ENCODE data around the gene SPEM2.

Gene SPEM2

DNA sequence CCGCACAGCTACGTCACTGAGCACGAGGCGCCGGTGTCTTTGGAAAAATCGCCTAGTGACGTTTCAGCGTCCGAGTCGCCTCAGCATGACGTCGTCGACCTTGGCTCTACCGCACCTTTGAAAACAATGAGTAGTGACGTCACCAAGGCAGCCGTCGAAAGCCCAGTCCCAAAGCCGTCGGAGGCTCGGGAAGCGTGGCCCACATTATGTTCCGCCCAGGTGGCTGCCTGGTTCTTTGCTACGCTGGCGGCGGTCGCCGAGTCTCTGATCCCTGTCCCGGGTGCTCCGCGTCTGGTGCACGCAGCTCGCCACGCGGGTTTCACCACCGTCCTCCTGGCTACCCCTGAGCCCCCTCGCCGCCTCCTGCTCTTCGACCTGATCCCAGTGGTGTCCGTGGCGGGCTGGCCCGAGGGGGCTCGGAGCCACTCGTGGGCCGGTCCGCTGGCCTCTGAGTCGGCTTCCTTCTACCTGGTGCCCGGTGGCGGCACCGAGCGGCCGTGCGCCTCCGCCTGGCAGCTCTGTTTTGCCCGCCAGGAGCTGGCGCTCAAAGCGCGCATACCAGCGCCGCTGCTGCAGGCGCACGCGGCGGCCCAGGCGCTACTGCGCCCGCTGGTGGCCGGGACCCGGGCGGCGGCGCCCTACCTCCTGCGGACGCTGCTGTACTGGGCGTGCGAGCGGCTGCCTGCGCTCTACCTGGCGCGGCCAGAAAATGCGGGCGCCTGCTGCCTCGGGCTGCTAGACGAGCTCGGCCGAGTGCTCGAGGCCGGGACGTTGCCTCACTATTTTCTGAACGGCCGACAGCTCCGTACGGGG lies 11.3 kb downstream of the SPEM2 start:
- Histone ChIP-seq H3K36me3 (no peaks in the 10 kb centered on the region), H3K9me3 (replicated peaks in 1 of 11) (no peaks in the 10 kb centered on the region), H3K27ac (peak overlapping the region in 9 of 11 experiments; percentile 66 to 84 (median 74); a peak in 14 of 22 replicates), H3K4me1 (peaks cover 46 to 62% (median 57%) of the 10 kb centered on the region in 10 experiments), H3K27me3 (peaks cover 45 to 51% (median 48%) of the 10 kb centered on the region in 11 experiments), H3K9ac (peak overlapping the region; percentile 70 to 84 (median 81); a peak in 21 of 22 replicates), H4K20me1 (peaks cover 18 to 54% (median 42%) of the 10 kb centered on the region in 11 experiments; a peak in 21 of 22 replicates), H3K4me3 (peak overlapping the region; percentile 63 to 80 (median 74)), H3K4me2 (peak overlapping the region; percentile 92 to 99 (median 95))
- no peak for TF ChIP-seq Cebpa-rat (IDR thresholded peaks at IDR 0.05)

GRCh38 chr17:7437369-7437863 lies 12.0 kb downstream of the SPEM2 start:
- H3K9me3 ChIP-seq (replicated peaks in 1 of 11) = no peaks in the 10 kb centered on the region
- H3K9ac ChIP-seq = peak overlapping the region in 10 of 11 experiments; percentile 40 to 84 (median 74); a peak in 8 of 22 replicates
- peaks cover 51 to 58% (median 55%) of the 10 kb centered on the region in 11 experiments for H3K27me3 ChIP-seq
- no peak overlapping the region for H3K27ac ChIP-seq
- H3K4me3 ChIP-seq = peak overlapping the region; percentile 63 to 80 (median 74); a peak in 19 of 20 replicates
- no peak for TF ChIP-seq Cebpa-rat (IDR thresholded peaks at IDR 0.05)
- peaks cover 18 to 56% (median 42%) of the 10 kb centered on the region in 11 experiments; a peak in 21 of 22 replicates for H4K20me1 ChIP-seq
- H3K36me3 ChIP-seq = no peaks in the 10 kb centered on the region
- H3K4me1 ChIP-seq = peaks cover 46 to 62% (median 57%) of the 10 kb centered on the region in 10 experiments
- peak overlapping the region; percentile 92 to 99 (median 95) for H3K4me2 ChIP-seq

GRCh38 chr17:7437950-7438614 lies 12.7 kb downstream of the SPEM2 start:
- H3K36me3 ChIP-seq = no peaks in the 10 kb centered on the region
- H3K4me3 ChIP-seq = peak overlapping the region; percentile 47 to 79 (median 68)
- H4K20me1 ChIP-seq = peaks cover 18 to 58% (median 42%) of the 10 kb centered on the region in 11 experiments; a peak in 21 of 22 replicates
- H3K27ac ChIP-seq = no peak overlapping the region
- TF ChIP-seq Cebpa-rat (IDR thresholded peaks at IDR 0.05) = no peak
- peak overlapping the region; percentile 92 to 99 (median 95) for H3K4me2 ChIP-seq
- H3K4me1 ChIP-seq = peaks cover 46 to 62% (median 57%) of the 10 kb centered on the region in 10 experiments
- peaks cover 58 to 64% (median 61%) of the 10 kb centered on the region in 11 experiments for H3K27me3 ChIP-seq
- no peaks in the 10 kb centered on the region for H3K9me3 ChIP-seq (replicated peaks in 1 of 11)
- H3K9ac ChIP-seq = peak overlapping the region in 10 of 11 experiments; percentile 34 to 82 (median 60); a peak in 19 of 22 replicates

DNA sequence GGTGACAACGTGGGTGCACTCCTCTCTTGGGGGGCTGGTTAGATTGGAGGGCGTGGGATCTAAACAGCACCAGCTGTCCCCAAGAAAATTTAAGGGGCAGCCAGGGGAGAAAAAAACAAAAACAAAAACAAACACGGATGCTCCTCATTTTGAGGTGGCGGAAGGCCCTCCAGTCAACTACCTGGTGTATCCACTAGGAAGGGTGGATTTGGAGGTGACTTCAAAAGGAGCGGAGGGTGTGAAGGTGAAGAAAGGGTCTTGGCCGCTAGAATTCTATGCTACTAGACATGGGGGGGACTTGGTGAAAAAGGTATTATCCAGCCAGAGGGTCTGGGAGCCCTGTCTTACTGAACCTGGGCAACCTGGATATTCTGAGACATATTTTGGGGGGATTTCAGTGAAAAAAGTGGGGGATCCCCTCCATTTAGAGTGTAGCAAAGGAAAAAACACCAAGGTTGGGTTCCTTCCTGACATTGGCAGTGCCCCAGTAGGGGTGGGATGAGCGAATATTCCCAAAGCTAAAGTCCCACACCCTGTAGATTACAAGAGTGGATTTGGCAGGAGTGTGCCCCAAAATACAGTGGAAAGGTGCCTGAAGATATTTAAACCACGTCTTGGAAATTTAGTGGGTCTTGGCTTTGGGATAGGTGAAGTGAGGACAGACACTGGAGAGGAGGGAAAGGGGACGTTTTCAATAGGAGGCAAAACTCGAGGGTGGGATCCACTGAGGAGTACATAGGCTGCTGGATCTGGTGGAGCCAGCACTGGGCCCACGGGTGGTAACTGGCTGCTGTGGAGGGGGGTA lies 13.4 kb downstream of the SPEM2 start:
- peak overlapping the region; percentile 92 to 99 (median 95) for H3K4me2 ChIP-seq
- no peak overlapping the region for H3K27ac ChIP-seq
- H3K27me3 ChIP-seq = peaks cover 66 to 72% (median 69%) of the 10 kb centered on the region in 11 experiments

GRCh38 chr17:7439462-7440112 lies 14.2 kb downstream of the SPEM2 start, which contains the start of gene FGF11:
TSS of gene FGF11 (plus strand) at chr17:7439512. CDS start at chr17:7439621, 109 bp downstream.
- H3K36me3 ChIP-seq = no peaks in the 10 kb centered on the region
- peak within 1 kb of the TSS; percentile 48 to 79 (median 65) for H3K4me3 ChIP-seq
- no peak for TF ChIP-seq Cebpa-rat (IDR thresholded peaks at IDR 0.05)
- H3K4me1 ChIP-seq = peaks cover 46 to 63% (median 57%) of the 10 kb centered on the region in 10 experiments
- peaks cover 73 to 80% (median 76%) of the 10 kb centered on the region in 11 experiments for H3K27me3 ChIP-seq
- peak within 1 kb of the TSS; percentile 30 to 82 (median 61); a peak in 21 of 22 replicates for H3K9ac ChIP-seq
- peak within 1 kb of the TSS; percentile 92 to 99 (median 95) for H3K4me2 ChIP-seq
- no peak within 1 kb of the TSS for H3K27ac ChIP-seq
- peaks cover 18 to 66% (median 46%) of the 10 kb centered on the region in 11 experiments; a peak in 21 of 22 replicates for H4K20me1 ChIP-seq
- H3K9me3 ChIP-seq (replicated peaks in 1 of 11) = no peaks in the 10 kb centered on the region

More for the DNA sequence above, 13.4 kb downstream of the SPEM2 start:
- no peak for TF ChIP-seq Cebpa-rat (IDR thresholded peaks at IDR 0.05)
- no peaks in the 10 kb centered on the region for H3K9me3 ChIP-seq (replicated peaks in 1 of 11)
- H3K9ac ChIP-seq = peak overlapping the region in 10 of 11 experiments; percentile 34 to 82 (median 60); a peak in 15 of 22 replicates
- no peaks in the 10 kb centered on the region for H3K36me3 ChIP-seq
- H4K20me1 ChIP-seq = peaks cover 18 to 65% (median 42%) of the 10 kb centered on the region in 11 experiments; a peak in 21 of 22 replicates
- peak overlapping the region; percentile 42 to 79 (median 65); a peak in 19 of 20 replicates for H3K4me3 ChIP-seq
- H3K4me1 ChIP-seq = peaks cover 46 to 61% (median 57%) of the 10 kb centered on the region in 10 experiments

DNA sequence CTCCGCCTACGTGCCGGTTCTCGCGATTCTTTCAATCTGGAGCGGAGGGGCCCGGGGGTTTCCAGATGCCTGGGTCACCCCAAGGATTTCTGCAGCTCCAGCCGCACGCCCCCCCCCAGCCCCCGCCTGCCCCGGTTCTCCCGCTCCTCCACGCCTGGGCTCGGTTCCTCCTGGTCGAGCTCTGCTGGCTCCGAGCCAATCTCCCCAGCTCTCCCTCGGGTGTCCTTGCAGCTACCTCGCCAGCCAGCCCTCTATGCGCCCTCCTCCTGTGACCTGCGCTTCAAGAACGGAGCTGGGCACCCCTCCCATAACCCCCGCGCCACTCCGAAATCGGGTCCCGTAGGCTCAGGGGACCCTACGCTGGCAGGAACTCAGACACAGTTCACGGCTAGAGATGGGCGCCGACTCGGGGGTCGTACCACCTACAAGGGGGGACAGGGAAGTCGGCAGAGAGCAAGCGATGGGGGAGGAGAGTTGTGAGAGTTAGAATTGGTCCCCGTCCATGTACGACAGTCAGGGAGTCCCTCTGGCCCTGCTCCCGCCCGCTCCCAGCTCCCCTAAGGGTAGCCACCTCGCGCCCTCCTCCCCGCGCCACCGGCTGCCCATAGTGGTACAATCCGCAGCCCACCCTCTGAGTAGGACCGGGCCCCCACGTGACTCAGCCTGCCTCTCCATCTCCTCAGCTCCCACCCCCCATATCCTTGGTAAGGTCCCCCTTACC lies 14.9 kb downstream of the SPEM2 start:
- H3K4me3 ChIP-seq = peak overlapping the region; percentile 47 to 72 (median 54)
- H4K20me1 ChIP-seq = peaks cover 18 to 68% (median 46%) of the 10 kb centered on the region in 11 experiments; a peak in 21 of 22 replicates
- TF ChIP-seq Cebpa-rat (IDR thresholded peaks at IDR 0.05) = no peak
- peak overlapping the region; percentile 81 to 99 (median 89) for H3K4me2 ChIP-seq
- H3K4me1 ChIP-seq = peaks cover 50 to 66% (median 60%) of the 10 kb centered on the region in 10 experiments
- H3K27me3 ChIP-seq = peaks cover 80 to 86% (median 83%) of the 10 kb centered on the region in 11 experiments
- H3K9me3 ChIP-seq (replicated peaks in 1 of 11) = no peaks in the 10 kb centered on the region
- H3K27ac ChIP-seq = no peak overlapping the region
- H3K36me3 ChIP-seq = no peaks in the 10 kb centered on the region
- H3K9ac ChIP-seq = peak overlapping the region; percentile 24 to 66 (median 41); a peak in 15 of 22 replicates

GRCh38 chr17:7440834-7441195 lies 15.4 kb downstream of the SPEM2 start:
- Histone ChIP-seq H3K27ac (no peak overlapping the region), H3K4me2 (peak overlapping the region; percentile 81 to 99 (median 89)), H3K9me3 (replicated peaks in 1 of 11) (no peaks in the 10 kb centered on the region), H3K27me3 (peaks cover 85 to 92% (median 89%) of the 10 kb centered on the region in 11 experiments), H3K9ac (peak overlapping the region in 4 of 11 experiments; percentile 31 to 66 (median 50); a peak in 4 of 22 replicates), H3K4me3 (peak overlapping the region; percentile 47 to 72 (median 54); a peak in 10 of 20 replicates), H3K36me3 (no peaks in the 10 kb centered on the region), H4K20me1 (peaks cover 18 to 71% (median 50%) of the 10 kb centered on the region in 11 experiments; a peak in 21 of 22 replicates), H3K4me1 (peaks cover 56 to 67% (median 64%) of the 10 kb centered on the region in 10 experiments)
- TF ChIP-seq Cebpa-rat (IDR thresholded peaks at IDR 0.05) = no peak
